Activated T-cell treated with anti-CD3 and anti-CD28 coated beads for 4 hours (primary cell): ENCODE measurements around the gene PPP3CB.

Experiments used
- DNase-seq: peaks from one replicate; pipeline ENCODE4 v3.0.0-alpha.2; 2020

The PPP3CB gene

DNA sequence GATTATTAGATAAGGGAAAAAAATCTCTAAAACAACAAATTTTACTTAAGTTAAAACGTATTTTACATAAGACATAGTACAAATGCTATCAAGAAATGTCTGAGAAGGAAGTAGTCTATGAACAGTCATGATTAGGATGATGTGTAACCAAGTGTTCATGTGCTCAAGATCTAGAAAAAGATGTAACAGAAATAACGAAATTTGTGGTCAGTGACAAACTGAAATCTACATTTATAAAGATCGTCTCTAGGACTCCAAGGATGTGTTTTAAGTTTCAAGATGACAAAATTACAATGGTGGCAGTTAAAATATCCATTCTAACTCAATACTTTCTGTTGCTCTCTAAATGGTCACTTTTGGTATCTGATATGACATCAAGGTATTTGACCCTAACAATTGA is 17.2 kb downstream of the PPP3CB start:
- no peak for DNase-seq

DNA sequence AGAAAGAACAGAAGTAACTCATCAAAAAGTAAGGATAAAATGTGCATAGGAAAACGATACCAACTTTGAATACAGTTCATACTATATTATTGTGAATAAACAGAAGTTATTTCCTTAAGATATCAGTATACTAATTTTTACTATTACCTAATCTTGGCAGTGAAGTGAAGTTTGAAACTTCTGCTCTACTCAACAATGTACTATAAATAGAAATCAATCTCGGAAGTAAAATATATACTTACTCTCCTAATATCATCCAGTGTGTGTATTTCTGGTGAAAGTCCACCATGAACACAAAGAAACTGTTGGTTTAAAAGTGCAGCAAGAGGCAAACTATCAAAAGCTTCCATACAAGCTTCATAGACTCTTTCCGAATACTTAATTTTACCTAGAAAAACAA is 24.6 kb downstream of the PPP3CB start:
- no peak for DNase-seq

DNA sequence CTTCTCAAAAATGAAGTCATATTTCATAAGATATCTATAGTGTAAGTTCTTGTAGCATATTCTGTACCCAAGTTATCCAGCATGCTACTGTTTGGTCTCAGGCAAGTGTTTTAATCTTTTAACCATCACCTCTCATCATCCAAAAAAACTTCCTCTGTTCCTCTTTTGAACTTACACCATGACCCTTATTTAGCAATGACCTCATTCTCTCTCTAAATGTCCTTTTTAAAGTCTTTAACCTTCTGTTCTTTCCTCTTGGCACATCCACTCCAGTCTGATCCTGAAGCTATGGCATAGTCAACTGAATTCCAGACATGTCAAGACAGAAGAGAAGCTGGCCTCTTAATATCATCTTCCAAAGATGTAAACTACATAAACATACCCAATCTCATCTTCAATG is 26.2 kb downstream of the PPP3CB start:
- no peak for DNase-seq

DNA sequence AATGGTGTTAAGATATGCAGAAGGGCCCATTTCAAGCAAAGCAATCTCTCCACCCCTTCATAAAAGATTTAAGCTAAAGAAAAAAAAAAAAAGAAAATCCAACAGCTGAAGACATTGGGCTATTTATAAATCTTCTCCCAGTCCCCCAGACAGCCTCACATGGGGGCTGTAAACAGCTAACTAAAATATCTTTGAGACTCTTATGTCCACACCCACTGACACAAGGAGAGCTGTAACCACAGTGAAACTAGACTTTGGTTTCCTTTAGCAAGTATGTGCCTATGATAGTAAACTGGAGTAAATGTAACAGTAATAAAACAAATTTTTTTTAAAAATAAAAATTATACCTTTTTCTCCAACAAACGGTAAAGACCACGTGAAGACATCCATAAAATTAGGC is 28.6 kb downstream of the PPP3CB start:
- no peak for DNase-seq

DNA sequence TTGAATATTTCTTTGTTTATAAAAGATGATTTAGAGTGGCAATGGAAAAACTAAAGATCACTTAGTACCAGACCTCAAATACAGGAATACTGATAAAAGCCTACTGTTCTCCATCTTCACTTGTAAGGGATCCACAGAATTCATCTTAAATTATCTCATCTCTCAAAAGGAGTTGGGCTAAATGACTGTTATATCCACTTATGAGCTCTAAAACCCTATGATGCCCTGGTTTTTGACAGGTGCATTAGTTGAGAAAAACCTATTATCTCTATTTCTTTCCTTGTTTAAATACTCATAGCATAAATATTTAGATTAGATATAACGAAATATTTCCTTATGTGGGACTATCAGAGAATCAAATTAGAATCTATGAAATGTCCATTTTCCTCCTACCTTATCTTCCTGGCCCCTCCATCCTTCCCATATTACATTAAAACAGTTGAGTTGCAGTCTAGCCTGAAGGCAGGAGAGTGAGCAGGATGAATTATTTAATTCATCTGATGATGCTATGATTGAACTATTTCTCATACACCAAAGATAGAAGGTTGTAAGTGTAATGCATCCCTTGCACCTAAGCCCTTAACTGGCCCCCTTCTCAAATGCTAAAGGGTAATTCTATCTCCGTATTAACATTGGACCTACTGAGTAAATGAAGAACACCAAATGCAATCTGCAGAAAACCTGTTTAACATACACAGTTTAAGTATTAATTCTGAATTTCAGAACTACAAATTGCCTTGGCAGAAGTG is 29.7 kb downstream of the PPP3CB start:
- no peak for DNase-seq

DNA sequence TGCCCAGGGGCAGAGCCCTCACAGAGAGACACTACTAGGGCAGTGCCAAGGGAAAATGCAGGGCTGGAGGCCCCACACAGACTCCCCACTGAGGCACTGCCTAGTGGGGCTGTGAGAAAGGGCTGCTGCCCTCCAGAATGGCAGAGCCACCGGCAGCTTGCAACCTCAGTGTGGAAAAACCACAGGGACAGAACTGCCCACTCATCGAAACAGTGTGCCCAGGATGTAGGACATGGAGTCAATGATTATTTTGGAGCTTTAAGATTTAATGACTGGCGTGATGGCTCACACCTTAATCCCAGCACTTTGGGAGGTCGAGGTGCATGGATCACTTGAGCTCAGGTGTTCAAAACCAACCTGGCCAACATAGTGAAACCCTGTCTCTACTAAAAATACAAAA is 34.9 kb downstream of the PPP3CB start:
- DNase-seq = no peak

DNA sequence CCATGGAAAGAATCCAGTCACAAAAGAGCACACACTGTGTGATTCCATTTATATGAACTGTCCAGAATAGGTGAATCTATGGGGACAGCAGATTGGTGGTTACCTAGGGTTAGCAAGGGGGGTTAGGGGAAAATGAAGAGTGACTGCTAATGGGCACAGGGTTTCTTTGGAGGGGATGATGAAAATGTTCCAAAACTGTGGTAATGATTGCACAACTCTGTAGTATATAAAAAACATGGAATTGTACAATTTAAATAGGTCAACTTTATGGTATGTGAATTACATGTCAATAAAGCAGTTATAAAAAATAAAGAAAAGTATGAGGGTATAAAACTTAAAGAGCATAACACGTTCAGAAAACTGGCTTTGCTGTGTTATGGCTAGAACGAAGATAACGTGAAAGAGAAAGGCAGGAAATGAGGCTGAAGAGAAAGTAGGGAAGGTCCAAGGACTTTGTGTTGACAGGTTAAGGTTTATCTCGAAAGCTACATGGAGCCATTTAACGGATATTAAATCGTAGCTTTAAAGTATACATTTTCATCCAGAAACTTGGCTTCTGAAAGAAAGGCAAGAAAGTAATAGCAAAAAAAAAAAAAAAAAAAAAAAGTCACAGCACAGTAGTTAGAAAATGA is 36.0 kb downstream of the PPP3CB start:
- DNase-seq = no peak

DNA sequence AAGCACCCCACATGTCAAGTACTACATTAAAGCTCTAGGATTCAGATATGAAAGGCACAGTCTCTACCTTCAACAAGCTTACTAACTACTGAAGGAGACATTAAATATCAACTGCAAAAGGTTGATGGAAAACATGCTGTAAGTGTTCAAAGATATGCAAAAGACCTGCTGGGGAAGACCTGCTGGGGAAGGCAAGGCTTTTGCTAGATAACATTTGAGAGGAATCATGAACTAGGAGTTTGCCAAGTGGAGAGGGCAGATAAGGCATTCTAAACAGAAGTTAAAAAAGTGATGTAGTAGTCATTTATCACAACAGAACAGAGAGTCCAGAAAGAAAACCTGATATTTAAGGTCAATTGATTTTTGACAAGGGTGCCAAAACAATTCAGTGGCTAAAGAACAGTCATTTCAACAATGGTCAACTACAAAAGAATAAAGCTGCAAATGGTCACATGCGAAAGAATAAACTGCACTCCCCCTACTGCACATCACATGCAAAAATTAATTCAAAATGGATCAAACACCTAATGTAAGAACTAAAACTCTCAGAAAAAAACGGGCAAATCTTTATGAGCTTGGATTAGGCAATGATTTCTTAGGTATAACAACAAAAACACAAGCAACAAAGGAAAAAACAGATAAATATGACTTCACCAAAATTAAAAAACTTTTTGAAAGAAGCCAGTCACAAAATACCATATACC is 39.5 kb downstream of the PPP3CB start:
- DNase-seq = no peak

DNA sequence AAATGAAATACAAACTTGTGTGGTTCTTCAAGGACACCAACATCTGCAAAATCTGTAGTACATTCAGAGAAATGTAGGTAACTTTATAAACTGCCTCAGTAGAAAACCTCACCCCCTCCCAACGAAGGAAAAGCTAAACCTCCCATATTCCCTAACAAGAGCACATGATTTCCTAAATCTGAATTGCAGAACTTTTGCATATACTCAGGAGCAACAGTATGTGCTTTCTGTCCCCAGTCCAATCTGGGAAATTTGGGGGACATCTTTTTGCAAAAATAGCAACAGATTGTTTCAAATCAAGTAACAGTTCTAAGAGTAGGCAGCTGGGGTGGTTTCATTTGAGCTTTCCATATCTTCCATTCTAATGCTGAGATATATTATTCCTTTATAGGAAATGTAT is 46.7 kb downstream of the PPP3CB start:
- DNase-seq = no peak

DNA sequence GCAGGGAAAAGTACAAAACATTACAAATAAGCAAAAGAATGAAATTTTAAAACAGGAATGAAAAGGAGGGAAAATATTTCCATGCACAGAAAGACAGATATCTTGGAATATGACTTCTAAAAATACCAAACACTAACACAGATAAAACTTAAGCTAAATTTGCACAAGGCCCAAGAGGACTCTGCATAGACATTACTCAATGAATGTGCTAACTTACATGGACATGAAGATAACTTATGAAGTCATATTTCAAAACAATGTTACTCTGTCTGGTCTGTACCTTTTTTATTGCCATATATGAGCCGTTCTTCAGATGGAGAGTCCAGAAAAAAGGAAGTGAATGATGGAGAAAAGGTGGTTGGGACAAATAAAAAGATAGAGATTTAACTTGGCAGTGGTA is 47.4 kb downstream of the PPP3CB start:
- no peak for DNase-seq

DNA sequence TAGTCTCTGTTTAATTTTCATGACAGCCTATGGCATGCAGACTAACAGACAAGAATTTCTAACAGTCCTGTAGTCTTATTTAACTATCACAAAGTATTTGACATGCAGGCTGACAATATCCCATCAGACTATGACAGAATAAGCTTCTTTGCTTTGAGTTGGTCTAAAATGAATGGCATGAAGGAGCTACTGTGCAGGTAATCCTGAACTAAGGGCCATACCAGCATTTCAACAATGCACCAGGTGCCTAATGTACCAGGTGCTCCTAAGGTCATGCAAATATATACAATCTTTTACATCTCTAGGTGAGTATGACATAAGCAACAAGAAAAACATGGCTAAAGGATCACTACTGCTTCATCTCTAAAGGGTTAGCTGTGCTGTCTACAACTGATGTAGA is 48.9 kb downstream of the PPP3CB start:
- DNase-seq = no peak

DNA sequence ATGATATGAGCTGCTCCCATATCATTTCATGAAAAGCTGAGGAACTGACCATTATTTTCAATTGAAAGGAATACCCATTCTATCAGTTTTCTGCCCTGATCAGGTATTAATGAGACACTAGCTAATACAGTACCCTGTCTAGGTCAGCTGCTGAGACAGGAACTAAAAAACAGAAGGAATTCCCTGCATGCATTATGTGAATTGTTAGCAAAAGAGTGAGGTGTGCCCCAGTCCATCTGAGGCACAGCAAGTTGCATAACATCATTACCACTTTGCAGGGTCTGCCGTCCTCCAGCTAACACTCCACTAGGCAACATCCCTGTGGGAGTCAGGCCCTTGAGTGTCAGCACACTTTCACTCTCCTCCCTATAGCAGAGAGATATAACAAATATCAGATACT is 51.4 kb downstream of the PPP3CB start:
- DNase-seq = no peak

DNA sequence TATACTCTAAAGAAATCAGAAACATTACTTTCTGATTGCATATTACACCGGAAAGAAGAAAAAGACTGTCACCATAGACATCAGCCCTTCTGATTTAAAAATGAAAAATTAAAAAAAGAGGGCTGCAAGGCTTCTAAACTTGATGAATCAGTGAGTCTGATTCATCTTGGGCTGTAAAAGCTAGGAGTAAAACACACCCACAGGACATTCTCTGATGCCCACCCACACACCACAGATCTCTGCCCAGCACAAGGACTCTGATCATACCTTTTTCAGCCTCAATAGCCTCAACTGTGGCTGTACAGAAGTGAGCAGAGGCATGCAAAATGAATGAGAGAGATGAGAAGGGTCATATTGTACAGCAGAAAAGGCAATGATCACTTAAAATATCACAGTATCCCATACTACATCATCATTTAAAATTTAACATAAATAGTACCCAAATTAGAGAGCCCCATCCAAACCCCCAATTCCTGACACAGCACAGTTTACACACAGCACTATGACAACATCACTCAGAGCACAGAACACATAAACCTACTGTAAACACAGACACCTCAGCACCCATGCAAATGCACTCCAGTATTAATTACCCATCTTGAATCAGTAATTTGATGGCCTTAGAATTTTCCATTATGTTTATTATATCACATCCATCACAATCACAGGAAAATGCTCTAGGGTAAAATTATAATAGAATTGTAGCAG is 56.1 kb downstream of the PPP3CB start:
- no peak for DNase-seq

DNA sequence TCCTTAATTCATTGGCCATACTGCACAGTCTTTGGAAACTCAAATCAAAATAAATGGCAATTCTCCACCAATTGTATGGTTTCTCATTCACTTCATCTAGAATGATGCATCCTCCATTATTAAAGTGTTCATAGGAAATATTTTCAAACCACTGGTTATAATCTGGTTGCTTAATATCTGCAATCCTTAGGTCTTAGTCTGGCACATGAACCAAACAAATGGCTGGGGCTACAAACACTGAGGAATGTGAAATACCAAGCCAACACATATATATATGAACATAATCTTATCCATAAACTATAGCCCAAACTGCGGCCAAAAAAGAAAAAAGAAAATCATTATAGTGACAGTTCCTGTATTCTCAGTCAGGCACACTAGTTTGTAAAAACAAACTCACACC is 56.8 kb downstream of the PPP3CB start:
- DNase-seq = no peak

DNA sequence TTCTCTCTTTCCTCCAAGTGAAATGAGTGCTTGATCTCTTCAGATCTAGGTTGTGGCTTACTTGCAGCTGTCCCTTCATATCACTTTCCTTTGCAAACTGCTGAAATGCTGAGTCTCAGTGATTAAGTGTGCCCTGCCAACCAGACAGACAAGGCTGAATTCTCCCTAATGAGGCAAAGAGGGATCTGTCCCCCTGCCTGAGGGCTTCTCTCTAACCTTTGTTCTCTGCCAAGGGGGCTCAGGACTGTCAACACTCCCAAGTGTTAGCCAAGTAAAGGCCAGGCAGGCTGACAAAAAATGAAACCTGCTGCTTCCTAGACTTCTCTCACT is 62.3 kb downstream of the PPP3CB start, which contains the start of gene MSS51:
Gene MSS51 (minus strand): TSS at position 24 of the 330 bp plus-strand sequence. CDS start 5,277 bp downstream, outside the sequence.
- no peak for DNase-seq

DNA sequence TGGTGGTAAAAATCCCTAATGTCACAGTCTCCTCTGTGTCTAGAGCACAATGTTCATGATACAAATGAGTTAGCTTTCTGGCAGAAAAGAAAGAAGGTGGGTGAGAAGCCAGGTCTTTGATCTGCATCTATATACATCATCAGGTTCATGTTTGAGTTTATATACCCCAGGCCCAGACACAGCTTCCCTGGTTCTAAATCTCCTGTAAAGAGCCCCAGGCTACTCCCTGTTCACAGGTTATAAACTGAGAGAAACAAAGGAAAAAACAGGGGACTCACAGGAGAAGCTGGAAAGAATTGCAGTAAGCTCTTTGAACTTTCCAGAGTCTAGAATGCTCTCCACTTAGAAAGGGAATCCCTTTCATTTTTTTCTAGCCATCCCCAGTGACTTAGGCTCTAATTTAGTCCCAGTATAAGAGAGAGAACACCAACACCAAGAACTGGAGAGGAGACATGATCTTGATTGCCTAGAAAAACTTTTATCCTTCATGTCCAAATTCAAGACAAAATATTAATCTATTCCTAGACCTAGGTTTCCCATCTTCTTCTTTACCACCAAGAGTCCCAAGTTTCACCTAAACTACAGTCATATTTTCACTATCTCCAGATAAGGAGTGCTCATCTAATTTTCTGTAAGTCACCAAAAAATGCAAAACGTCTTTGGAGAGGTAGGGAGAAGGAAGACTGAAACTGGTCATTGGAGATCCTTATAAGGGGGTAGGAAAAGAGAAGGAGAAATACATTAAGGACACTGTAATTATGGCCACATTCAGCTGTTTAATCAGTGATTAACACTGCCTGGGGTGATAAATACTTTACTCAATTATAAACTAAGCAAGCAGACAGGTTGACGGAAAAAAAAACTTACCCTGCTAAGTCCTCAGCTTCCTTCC is 62.9 kb downstream of the PPP3CB start:
- DNase-seq = no peak

DNA sequence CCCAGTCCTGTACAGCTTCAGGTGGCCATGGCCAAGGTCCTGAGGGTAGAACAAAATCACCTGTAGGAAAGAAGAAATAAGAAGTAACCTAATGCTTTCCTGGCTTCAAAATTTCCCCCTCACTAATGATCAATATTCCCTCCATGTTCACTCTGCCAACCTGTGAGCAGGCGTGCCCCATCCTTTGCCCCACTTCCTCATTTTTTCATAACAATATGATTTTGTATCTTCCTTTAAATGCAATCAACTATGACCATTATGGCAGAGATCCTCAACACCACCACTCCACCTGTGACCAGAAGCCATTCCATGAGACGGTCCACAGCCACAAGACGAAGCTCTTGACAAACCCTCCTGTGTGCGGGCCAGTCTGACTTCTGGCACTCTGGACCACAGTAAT is 69.5 kb downstream of the PPP3CB start:
- no peak for DNase-seq

DNA sequence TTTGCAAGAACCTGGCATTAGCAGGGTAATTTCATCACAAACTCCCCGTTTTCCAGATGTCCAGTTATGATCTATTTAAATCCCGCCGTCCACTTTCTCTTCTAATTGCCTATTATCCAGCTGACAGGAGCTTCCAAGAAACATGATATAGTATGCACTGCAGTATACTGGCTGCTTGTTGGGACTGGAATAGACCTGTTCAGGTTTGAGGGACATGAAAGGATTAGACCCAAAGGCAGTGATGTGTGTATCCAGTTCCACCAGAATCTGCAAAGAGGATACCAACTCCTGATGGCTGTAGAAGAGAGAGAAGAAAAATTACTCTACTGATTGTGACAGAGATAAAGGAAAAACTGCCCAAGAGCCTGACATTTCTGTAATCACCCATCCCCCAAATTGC is 71.3 kb downstream of the PPP3CB start:
- no peak for DNase-seq

DNA sequence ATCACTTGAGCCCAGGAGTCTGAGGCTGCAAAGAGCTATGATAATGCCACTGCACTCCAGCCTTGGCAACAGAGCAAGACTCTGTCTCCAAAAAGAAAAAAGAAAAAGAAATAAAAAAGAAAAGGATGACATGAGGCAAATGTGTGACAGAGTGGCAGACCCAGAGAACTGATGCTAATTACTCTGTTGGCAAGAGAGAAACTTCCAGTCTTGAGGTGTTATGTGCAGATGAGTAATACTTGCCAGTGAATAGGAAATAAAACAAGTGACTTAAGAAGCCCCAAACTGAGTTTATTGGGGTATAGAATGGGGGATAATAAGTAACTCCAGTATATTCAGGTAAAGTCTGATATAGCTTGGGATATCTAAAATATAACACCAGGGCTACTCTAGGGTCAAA is 72.5 kb downstream of the PPP3CB start:
- no peak for DNase-seq

DNA sequence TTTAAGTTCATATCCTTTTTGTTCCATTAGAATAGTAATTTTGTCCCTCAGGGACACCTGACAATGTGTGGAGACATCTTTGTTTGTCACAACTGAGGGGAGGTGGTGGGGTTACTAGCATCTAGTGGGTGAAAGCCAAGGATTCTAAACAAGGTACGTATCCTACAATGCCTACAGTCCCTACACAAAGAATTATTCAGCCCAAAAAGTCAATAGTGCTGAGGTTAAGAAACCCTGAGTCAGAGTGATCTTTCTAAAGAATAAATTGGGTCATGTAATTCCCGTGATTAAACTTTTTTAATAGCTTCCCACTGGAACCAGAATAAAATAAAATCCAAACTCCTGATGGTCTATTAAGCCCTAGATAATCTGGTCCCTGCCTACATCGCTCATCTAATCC is 79.3 kb downstream of the PPP3CB start:
- DNase-seq = no peak

DNA sequence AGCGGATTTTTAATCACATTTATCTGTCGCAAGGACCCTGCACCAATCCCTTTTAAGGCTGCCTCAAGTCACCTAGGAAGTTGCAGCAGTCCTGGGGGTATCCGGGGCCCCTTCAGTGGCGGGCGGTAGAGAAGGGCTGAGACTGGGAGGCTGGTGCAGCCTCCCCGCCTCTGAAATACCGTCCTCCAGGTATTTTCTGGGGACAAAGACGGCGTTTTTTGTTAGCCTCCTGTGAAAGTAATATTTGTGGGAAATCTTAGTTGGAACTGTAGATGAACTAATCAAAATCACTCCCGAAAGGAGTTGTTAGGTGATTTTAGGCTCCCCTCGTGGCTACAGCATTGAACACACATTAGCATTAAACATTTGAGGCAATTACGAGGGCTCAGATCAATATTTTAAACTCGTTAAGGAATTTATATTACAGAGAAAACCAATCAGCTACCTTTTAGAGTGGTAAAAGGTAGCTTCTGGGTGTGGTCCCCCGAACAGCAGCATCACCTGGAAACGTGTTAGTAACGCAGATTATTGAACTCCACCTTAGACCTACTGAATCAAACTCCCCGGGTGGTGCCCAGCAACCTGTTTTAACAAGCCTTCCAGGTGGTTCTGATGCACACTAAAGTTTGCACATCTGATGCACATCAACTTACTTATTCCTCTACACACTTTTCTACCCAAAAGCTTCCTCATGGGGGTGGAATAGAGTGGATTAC is 81.4 kb downstream of the PPP3CB start:
- no peak for DNase-seq
